ENCODE data around the gene TTC22. TPM values are rescaled to one million over a fixed set of nuclear protein-coding genes. Genes with fewer than 3 reads are reported as not detected.

Gene TTC22
- total RNA-seq, 1 donor from 2014 or later: not detected

GRCh38 chr1:54754486-54755285 lies 46.4 kb downstream of the TTC22 start:
- Mint-ChIP-seq H3K36me3 (ENCODE audit: unreplicated experiment) (no peaks in the 10 kb centered on the region), H3K4me3 (ENCODE audit: unreplicated experiment) (no peak overlapping the region), H3K4me1 (ENCODE audit: low read depth, unreplicated experiment) (peaks cover 15% of the 10 kb centered on the region), H3K9me3 (ENCODE audit: unreplicated experiment) (no peaks in the 10 kb centered on the region), H3K27ac (ENCODE audit: unreplicated experiment) (no peak overlapping the region), H3K27me3 (ENCODE audit: unreplicated experiment) (peaks cover 4% of the 10 kb centered on the region)
- TF ChIP-seq CTCF (IDR thresholded peaks at IDR 0.05; ENCODE audit: partially characterized antibody, unreplicated experiment): no peak
- peak; percentile 64 for DNase-seq

GRCh38 chr1:54754045-54754444 lies 47.1 kb downstream of the TTC22 start:
- Mint-ChIP-seq H3K27ac (ENCODE audit: unreplicated experiment) (no peak overlapping the region), H3K27me3 (ENCODE audit: unreplicated experiment) (peaks cover 3% of the 10 kb centered on the region), H3K4me3 (ENCODE audit: unreplicated experiment) (no peak overlapping the region), H3K9me3 (ENCODE audit: unreplicated experiment) (no peaks in the 10 kb centered on the region), H3K4me1 (ENCODE audit: low read depth, unreplicated experiment) (peaks cover 12% of the 10 kb centered on the region), H3K36me3 (ENCODE audit: unreplicated experiment) (no peaks in the 10 kb centered on the region)
- no peak for TF ChIP-seq CTCF (IDR thresholded peaks at IDR 0.05; ENCODE audit: partially characterized antibody, unreplicated experiment)
- no peak for DNase-seq

- Mint-ChIP-seq H3K9me3 (ENCODE audit: unreplicated experiment) (no peaks in the 10 kb centered on the region), H3K4me1 (ENCODE audit: low read depth, unreplicated experiment) (peaks cover 6% of the 10 kb centered on the region), H3K36me3 (ENCODE audit: unreplicated experiment) (no peaks in the 10 kb centered on the region), H3K27me3 (ENCODE audit: unreplicated experiment) (peaks cover 3% of the 10 kb centered on the region), H3K27ac (ENCODE audit: unreplicated experiment) (no peak overlapping the region), H3K4me3 (ENCODE audit: unreplicated experiment) (no peak overlapping the region)
- DNase-seq: no peak
- no peak for TF ChIP-seq CTCF (IDR thresholded peaks at IDR 0.05; ENCODE audit: partially characterized antibody, unreplicated experiment)
Measured at GRCh38 chr1:54751426-54751825, 49.7 kb downstream of the TTC22 start.

GRCh38 chr1:54750596-54750995 lies 50.5 kb downstream of the TTC22 start:
- no peak for TF ChIP-seq CTCF (IDR thresholded peaks at IDR 0.05; ENCODE audit: partially characterized antibody, unreplicated experiment)
- H3K9me3 Mint-ChIP-seq (ENCODE audit: unreplicated experiment): no peaks in the 10 kb centered on the region
- peaks cover under 1% of the 10 kb centered on the region for H3K4me1 Mint-ChIP-seq (ENCODE audit: low read depth, unreplicated experiment)
- no peak overlapping the region for H3K27ac Mint-ChIP-seq (ENCODE audit: unreplicated experiment)
- H3K4me3 Mint-ChIP-seq (ENCODE audit: unreplicated experiment): no peak overlapping the region
- DNase-seq: no peak
- no peaks in the 10 kb centered on the region for H3K36me3 Mint-ChIP-seq (ENCODE audit: unreplicated experiment)
- peaks cover 2% of the 10 kb centered on the region for H3K27me3 Mint-ChIP-seq (ENCODE audit: unreplicated experiment)

GRCh38 chr1:54748094-54748835 lies 52.9 kb downstream of the TTC22 start:
- peaks cover 1% of the 10 kb centered on the region for H3K9me3 Mint-ChIP-seq (ENCODE audit: unreplicated experiment)
- no peak for TF ChIP-seq CTCF (IDR thresholded peaks at IDR 0.05; ENCODE audit: partially characterized antibody, unreplicated experiment)
- no peak overlapping the region for H3K27ac Mint-ChIP-seq (ENCODE audit: unreplicated experiment)
- no peaks in the 10 kb centered on the region for H3K4me1 Mint-ChIP-seq (ENCODE audit: low read depth, unreplicated experiment)
- no peaks in the 10 kb centered on the region for H3K36me3 Mint-ChIP-seq (ENCODE audit: unreplicated experiment)
- peaks cover 2% of the 10 kb centered on the region for H3K27me3 Mint-ChIP-seq (ENCODE audit: unreplicated experiment)
- no peak overlapping the region for H3K4me3 Mint-ChIP-seq (ENCODE audit: unreplicated experiment)
- no peak for DNase-seq
